Esophagus muscularis mucosa (tissue), 4 donors: Measurements from ENCODE around the gene MEN1. TPM values are rescaled to one million over a fixed set of nuclear protein-coding genes. Genes with fewer than 3 reads are reported as not detected.
"Not testable (repeated sequence)": the region's sequence is repeated elsewhere in the genome, so short reads cannot be mapped to it uniquely, and the experiment has no call there.

Experiments
- DNase-seq: peaks from one replicate; pipeline ENCODE4 v3.0.0-alpha.2; 2017; ENCODE audit errors: extremely low spot score
- H3K27ac ChIP-seq, 4 donors: fragments of 200-600 bp; sonication (generic); replicated peaks in 1 of 4; 1 replicate in 3 of 4; 2 replicates in 1 of 4; pipeline ENCODE4 v1.5.1; 2016 to 2019; ENCODE audit warnings: mild to moderate bottlenecking in 1 of 4
- H3K27me3 ChIP-seq, 4 donors: fragments of 200-600 bp; sonication (generic); one replicate each; pipeline versions ENCODE4 v1.5.1 to v1.6.0; 2016 to 2019
- H3K36me3 ChIP-seq, 4 donors: fragments of 200-600 bp; sonication (generic); one replicate each; pipeline ENCODE4 v1.5.1; 2016 to 2019
- H3K4me1 ChIP-seq, 4 donors: fragments of 200-600 bp; sonication (generic); one replicate each; pipeline ENCODE4 v1.5.1; 2016 to 2019
- H3K4me3 ChIP-seq, 4 donors: fragments of 200-600 bp; sonication (generic); 1 replicate in 2 of 4; 2 replicates in 2 of 4; pipeline ENCODE4 v1.5.1; 2016 to 2019; ENCODE audit warnings: mild to moderate bottlenecking in 4 of 4, moderate library complexity in 1 of 4
- H3K9me3 ChIP-seq, 4 donors: fragments of 200-600 bp; sonication (generic); 1 replicate in 3 of 4; 2 replicates in 1 of 4; pipeline ENCODE4 v1.5.1; 2016 to 2019
- CTCF ChIP-seq, 3 experiments: fragments of 200-600 bp in 2 of 3; fragments of 450-650 bp in 1 of 3; sonication (generic) in 2 of 3; IDR thresholded peaks; one replicate each; pipeline ENCODE4 v1.5.1; 2017 to 2019; ENCODE audit warnings: antibody characterized with exemption in 3 of 3, mild to moderate bottlenecking in 2 of 3, moderate library complexity in 1 of 3
- EP300 ChIP-seq: sonication (generic); formaldehyde crosslinking; IDR thresholded peaks from one replicate; pipeline ENCODE4 v1.6.1; 2017; ENCODE audit warnings: antibody characterized with exemption
- POLR2A ChIP-seq: fragments of 450-650 bp; IDR thresholded peaks from one replicate; pipeline ENCODE4 v1.6.1; 2017; ENCODE audit warnings: antibody characterized with exemption, moderate library complexity, mild to moderate bottlenecking, low read depth
- POLR2AphosphoS5 ChIP-seq, 2 donors: sonication (generic); formaldehyde crosslinking; IDR thresholded peaks; one replicate each; pipeline ENCODE4 v1.6.1; 2017; ENCODE audit warnings: antibody characterized with exemption in 2 of 2
- WGBS: methylation state at CpG from one replicate; pipeline ENCODE4 v1.1.5; 2018; 5-methylcytosine and 5-hydroxymethylcytosine counted together
- intact Hi-C: fragments of 100-400 bp; cut with DNase I; formaldehyde crosslinking; loops from one replicate; pipeline ENCODE4 v1.15.1; 2023
- total RNA-seq, 4 donors: library from RNA; depleted of rRNA; stranded (reverse); fragments of >200 nt; gene quantifications; one replicate each; pipeline versions ENCODE4 v1.1.0 to v1.2.1, GENCODE V29; 2016

Gene MEN1
- total RNA-seq, 4 donors from 2014 or later: 10.4 to 18.7 (median 11.5) TPM

DNA sequence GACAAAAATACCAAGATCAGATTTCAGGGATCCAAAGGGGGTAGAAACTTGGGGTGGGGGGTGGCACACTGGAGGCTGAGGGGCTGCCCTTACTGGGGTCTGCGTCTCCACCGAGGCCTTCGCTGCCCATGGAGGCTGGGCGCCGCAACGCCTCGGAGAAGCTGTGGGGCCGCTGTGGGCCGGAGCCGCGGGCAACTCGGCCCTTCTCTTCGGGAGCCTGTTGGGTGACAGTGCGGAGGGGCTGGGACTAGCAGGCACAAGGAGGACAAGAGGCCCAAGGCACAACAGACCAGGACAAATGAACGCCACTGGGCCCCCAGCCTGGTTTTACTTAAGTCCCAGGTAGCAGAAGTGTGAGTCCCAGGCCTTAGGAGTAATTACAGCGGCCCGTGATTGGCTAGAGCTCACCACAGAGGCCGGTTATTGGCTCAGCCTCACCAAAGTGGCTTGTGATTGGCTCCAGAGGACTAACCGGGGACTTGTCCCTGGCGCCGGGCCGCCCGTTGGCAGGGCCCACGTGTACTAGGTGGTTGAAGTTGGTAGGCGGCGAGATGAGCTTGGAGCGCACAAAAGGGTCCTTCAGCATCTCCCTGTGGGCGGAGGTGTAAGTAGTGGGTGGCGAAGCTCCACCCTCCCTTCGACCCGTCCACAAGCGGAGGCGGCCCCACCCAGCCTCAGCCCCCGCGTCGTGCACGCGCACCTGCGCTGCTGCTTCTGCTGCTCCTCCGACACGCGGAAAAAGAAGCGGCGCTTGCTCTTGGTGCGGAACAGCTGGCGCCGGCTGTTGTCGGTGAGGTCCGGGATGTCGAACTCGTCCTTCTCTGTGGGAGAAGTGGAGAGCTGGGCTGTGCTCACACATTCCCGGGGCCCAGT, 16.5 kb upstream of the MEN1 start:
- H3K36me3 ChIP-seq: no peaks in the 10 kb centered on the region
- WGBS: 87% methylated on average over 27 of the region's 52 CpGs
- H3K4me1 ChIP-seq: no peaks in the 10 kb centered on the region
- DNase-seq: no peak
- intact Hi-C loops: no loop called here
- H3K4me3 ChIP-seq: no peak overlapping the region
- H3K27me3 ChIP-seq: no peaks in the 10 kb centered on the region
- H3K9me3 ChIP-seq: no peaks in the 10 kb centered on the region
- TF ChIP-seq POLR2AphosphoS5 (IDR thresholded peaks at IDR 0.05) (no peak), EP300 (no peak), POLR2A (no peak), CTCF (IDR thresholded peaks at IDR 0.05) (no peak)
- H3K27ac ChIP-seq: no peak overlapping the region

GRCh38 chr11:64826062-64826461, 15.7 kb upstream of the MEN1 start:
- no peak for DNase-seq
- Histone ChIP-seq H3K36me3 (no peaks in the 10 kb centered on the region), H3K4me3 (no peak overlapping the region), H3K27ac (no peak overlapping the region), H3K4me1 (no peaks in the 10 kb centered on the region), H3K27me3 (no peaks in the 10 kb centered on the region), H3K9me3 (no peaks in the 10 kb centered on the region)
- intact Hi-C loops: no loop called here
- 100% methylated on average over 2 of the region's 7 CpGs for WGBS
- TF ChIP-seq EP300: no peak
- no peak for TF ChIP-seq POLR2A

- Histone ChIP-seq H3K4me3 (no peak overlapping the region), H3K4me1 (no peaks in the 10 kb centered on the region), H3K9me3 (no peaks in the 10 kb centered on the region), H3K27me3 (no peaks in the 10 kb centered on the region), H3K36me3 (no peaks in the 10 kb centered on the region), H3K27ac (no peak overlapping the region)
- TF ChIP-seq EP300 (no peak), CTCF (IDR thresholded peaks at IDR 0.05) (no peak), POLR2A (no peak), POLR2AphosphoS5 (IDR thresholded peaks at IDR 0.05) (no peak)
- intact Hi-C loops: no loop called here
- 65% methylated on average over 11 of the region's 11 CpGs for WGBS
- DNase-seq: no peak
These were observed 13.3 kb upstream of the MEN1 start for GRCh38 chr11:64823568-64824119.

DNA sequence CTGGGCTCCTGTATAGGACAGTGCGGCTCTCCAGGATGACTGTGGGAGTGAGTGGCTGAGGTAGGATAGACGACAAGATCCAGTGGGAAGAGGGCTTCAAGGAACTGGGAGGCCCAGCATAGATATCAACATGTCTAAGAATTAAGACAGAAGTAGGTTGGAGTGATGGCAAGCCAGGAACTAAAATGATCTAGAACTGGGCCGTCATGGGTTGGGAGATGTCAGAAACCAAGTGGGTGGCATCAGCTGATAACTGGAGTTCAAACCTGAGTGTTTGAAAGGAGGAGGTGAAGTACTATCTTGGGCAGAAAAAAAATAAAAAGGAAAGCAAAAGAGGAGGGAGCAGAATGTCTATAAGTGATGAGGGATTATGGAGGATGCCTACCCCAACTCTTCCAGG, 7.1 kb upstream of the MEN1 start:
- no peaks in the 10 kb centered on the region for H3K27me3 ChIP-seq
- no peak overlapping the region for H3K27ac ChIP-seq
- TF ChIP-seq POLR2AphosphoS5 (IDR thresholded peaks at IDR 0.05) (no peak), POLR2A (no peak), EP300 (no peak), CTCF (IDR thresholded peaks at IDR 0.05) (no peak)
- intact Hi-C loops: no loop called here
- 76% methylated on average over 3 of the region's 3 CpGs for WGBS
- no peaks in the 10 kb centered on the region for H3K36me3 ChIP-seq
- no peak for DNase-seq
- no peak overlapping the region for H3K4me3 ChIP-seq
- H3K9me3 ChIP-seq: no peaks in the 10 kb centered on the region
- no peaks in the 10 kb centered on the region for H3K4me1 ChIP-seq

GRCh38 chr11:64815433-64815832, 5.1 kb upstream of the MEN1 start:
- H3K4me1 ChIP-seq, H3K9me3 ChIP-seq, DNase-seq, H3K27ac ChIP-seq, H3K27me3 ChIP-seq, H3K36me3 ChIP-seq, intact Hi-C loops, H3K4me3 ChIP-seq: not testable (repeated sequence)
- WGBS: 84% methylated on average over 5 of the region's 5 CpGs
